Stomach (tissue), 4 donors: ENCODE data around the gene DOCK9.

Experiments used
- EP300 ChIP-seq: sonication (generic); formaldehyde crosslinking; IDR thresholded peaks from one replicate; pipeline ENCODE4 v1.6.1; 2017; ENCODE audit warnings: antibody characterized with exemption
- POLR2A ChIP-seq, 4 donors: fragments of 450-650 bp; IDR thresholded peaks; one replicate each; pipeline ENCODE4 v1.6.1; 2016; ENCODE audit warnings: antibody characterized with exemption in 4 of 4, control low read depth in 2 of 4, mild to moderate bottlenecking in 1 of 4, moderate library complexity in 1 of 4
- TF ChIP-seq, protein P1 (sequence below), 7 experiments: fragments of 450-650 bp in 4 of 7; fragments of 200-600 bp in 3 of 7; sonication (generic) in 3 of 7; IDR thresholded peaks; one replicate each; pipeline ENCODE4 v1.5.1; 2016 to 2019; ENCODE audit warnings: antibody characterized with exemption in 7 of 7, control low read depth in 2 of 7, mild to moderate bottlenecking in 1 of 7

DNA sequence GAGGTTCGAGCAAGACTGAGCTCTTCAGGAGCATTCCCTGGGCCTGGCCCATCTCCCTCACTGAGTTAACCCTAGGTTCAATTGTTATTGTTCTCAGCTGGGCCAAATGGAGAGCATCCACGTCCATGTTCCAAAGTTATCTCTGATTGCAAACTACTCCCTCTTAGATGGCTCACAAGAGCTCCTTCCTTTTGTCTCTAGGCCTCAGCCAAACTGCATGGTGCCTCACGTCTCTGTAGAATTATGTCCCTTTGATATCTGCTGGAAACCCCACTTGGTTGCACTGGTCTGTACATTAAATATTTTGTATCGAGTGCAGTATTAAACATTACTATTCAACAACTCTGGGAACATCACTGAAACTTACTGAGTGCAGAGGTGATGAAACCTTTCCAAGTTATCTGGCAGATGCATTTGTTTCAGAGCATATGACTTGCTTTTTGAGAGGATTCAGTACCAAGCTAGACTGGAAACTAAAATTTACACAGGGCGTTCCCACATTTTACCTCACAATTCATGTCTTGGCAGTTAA is 38.1 kb downstream of the DOCK9 start:
- TF ChIP-seq, protein P1, sequence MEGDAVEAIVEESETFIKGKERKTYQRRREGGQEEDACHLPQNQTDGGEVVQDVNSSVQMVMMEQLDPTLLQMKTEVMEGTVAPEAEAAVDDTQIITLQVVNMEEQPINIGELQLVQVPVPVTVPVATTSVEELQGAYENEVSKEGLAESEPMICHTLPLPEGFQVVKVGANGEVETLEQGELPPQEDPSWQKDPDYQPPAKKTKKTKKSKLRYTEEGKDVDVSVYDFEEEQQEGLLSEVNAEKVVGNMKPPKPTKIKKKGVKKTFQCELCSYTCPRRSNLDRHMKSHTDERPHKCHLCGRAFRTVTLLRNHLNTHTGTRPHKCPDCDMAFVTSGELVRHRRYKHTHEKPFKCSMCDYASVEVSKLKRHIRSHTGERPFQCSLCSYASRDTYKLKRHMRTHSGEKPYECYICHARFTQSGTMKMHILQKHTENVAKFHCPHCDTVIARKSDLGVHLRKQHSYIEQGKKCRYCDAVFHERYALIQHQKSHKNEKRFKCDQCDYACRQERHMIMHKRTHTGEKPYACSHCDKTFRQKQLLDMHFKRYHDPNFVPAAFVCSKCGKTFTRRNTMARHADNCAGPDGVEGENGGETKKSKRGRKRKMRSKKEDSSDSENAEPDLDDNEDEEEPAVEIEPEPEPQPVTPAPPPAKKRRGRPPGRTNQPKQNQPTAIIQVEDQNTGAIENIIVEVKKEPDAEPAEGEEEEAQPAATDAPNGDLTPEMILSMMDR (IDR thresholded peaks at IDR 0.05), result no peak
- TF ChIP-seq POLR2A (IDR thresholded peaks at IDR 0.05) (no peak), EP300 (no peak)
